ENCODE results near the gene ADAMTSL3. TPM values are rescaled to one million over a fixed set of nuclear protein-coding genes. Genes with fewer than 3 reads are reported as not detected.

ADAMTSL3 gene
- total and polyA plus RNA-seq, 2 experiments from 2014 or later, result 0.61 to 0.87 TPM

DNA sequence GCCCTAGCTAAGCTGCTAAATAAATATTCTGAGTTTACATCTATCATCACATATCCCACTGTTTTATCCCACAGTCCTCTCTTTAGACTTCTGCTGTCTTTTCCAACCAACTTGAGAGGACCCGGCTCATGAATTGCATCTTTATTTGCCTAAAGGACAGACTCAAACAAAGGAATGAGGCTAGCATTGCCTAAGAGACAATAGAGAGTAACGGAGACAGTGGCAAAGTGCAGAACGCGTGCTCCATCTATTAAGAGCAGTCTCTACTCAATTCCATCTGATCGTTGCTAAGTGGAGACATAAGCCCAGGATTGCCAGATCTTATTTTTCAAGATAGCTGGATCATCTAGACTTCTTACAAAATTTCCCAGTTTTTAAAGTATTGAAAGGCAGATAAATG, 2.3 kb downstream of the ADAMTSL3 start (continued):
- TF ChIP-seq STAT1 (IDR thresholded peaks at IDR 0.05; ENCODE audit: unreplicated experiment), result no peak

DNA sequence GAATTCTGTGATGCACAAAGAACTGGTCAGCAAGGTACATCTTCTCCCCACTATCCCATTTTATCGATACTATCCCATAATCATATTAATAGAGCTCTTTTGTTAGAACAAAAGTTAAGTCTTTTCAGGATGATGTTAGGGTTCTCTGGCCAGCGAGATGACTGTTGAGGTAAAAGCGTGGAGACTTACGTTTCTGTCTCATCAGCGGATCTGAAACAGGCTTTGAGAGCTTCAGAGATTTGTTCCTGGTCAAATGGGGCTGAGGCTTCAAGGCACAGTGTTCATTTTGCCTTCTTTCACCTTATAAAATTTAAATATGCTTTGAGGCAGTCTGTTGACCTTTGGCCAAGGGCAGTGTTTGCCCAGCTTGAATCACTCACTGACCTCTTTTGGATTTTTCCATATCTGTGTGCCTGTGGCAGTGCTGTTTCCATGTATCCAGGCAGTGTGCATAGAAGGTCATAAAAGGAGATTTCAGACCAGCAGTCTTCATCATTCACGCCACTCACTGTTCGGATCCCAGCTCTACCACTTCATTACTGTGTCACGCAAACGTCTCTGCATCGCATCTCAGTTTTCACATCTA, 3.1 kb downstream of the ADAMTSL3 start:
- ATAC-seq, result no peak
- 0 out of 2 replicates have a peak, but pooled peaks cover 4% of the 10 kb centered on the region for H3F3A ChIP-seq (replicated peaks; ENCODE audit: low read depth)

More for the DNA sequence above, 3.1 kb downstream of the ADAMTSL3 start:
- H4K20me1 ChIP-seq (replicated peaks; ENCODE audit: insufficient read depth), result no peaks in the 10 kb centered on the region
- H3K36me3 ChIP-seq (ENCODE audit: insufficient read depth), result no peaks in the 10 kb centered on the region; the same call in 1 of the 2 replicates
- Mint-ChIP-seq H3K36me3 (ENCODE audit: low read depth) (no peaks in the 10 kb centered on the region; the same call in 2 of the 3 replicates), H3K4me3 (no peak overlapping the region), H3K27ac (no peak overlapping the region), H3K4me1 (peaks cover 6% of the 10 kb centered on the region), H3K9me3 (no peaks in the 10 kb centered on the region), H3K27me3 (ENCODE audit: insufficient read depth, low read depth, poor library complexity) (peaks cover 30% of the 10 kb centered on the region)
- no peaks in the 10 kb centered on the region for H3K79me2 ChIP-seq (replicated peaks; ENCODE audit: insufficient read depth)
- no peak for TF ChIP-seq NANOG (IDR thresholded peaks at IDR 0.05; ENCODE audit: borderline replicate concordance)
- TF ChIP-seq, protein P1, sequence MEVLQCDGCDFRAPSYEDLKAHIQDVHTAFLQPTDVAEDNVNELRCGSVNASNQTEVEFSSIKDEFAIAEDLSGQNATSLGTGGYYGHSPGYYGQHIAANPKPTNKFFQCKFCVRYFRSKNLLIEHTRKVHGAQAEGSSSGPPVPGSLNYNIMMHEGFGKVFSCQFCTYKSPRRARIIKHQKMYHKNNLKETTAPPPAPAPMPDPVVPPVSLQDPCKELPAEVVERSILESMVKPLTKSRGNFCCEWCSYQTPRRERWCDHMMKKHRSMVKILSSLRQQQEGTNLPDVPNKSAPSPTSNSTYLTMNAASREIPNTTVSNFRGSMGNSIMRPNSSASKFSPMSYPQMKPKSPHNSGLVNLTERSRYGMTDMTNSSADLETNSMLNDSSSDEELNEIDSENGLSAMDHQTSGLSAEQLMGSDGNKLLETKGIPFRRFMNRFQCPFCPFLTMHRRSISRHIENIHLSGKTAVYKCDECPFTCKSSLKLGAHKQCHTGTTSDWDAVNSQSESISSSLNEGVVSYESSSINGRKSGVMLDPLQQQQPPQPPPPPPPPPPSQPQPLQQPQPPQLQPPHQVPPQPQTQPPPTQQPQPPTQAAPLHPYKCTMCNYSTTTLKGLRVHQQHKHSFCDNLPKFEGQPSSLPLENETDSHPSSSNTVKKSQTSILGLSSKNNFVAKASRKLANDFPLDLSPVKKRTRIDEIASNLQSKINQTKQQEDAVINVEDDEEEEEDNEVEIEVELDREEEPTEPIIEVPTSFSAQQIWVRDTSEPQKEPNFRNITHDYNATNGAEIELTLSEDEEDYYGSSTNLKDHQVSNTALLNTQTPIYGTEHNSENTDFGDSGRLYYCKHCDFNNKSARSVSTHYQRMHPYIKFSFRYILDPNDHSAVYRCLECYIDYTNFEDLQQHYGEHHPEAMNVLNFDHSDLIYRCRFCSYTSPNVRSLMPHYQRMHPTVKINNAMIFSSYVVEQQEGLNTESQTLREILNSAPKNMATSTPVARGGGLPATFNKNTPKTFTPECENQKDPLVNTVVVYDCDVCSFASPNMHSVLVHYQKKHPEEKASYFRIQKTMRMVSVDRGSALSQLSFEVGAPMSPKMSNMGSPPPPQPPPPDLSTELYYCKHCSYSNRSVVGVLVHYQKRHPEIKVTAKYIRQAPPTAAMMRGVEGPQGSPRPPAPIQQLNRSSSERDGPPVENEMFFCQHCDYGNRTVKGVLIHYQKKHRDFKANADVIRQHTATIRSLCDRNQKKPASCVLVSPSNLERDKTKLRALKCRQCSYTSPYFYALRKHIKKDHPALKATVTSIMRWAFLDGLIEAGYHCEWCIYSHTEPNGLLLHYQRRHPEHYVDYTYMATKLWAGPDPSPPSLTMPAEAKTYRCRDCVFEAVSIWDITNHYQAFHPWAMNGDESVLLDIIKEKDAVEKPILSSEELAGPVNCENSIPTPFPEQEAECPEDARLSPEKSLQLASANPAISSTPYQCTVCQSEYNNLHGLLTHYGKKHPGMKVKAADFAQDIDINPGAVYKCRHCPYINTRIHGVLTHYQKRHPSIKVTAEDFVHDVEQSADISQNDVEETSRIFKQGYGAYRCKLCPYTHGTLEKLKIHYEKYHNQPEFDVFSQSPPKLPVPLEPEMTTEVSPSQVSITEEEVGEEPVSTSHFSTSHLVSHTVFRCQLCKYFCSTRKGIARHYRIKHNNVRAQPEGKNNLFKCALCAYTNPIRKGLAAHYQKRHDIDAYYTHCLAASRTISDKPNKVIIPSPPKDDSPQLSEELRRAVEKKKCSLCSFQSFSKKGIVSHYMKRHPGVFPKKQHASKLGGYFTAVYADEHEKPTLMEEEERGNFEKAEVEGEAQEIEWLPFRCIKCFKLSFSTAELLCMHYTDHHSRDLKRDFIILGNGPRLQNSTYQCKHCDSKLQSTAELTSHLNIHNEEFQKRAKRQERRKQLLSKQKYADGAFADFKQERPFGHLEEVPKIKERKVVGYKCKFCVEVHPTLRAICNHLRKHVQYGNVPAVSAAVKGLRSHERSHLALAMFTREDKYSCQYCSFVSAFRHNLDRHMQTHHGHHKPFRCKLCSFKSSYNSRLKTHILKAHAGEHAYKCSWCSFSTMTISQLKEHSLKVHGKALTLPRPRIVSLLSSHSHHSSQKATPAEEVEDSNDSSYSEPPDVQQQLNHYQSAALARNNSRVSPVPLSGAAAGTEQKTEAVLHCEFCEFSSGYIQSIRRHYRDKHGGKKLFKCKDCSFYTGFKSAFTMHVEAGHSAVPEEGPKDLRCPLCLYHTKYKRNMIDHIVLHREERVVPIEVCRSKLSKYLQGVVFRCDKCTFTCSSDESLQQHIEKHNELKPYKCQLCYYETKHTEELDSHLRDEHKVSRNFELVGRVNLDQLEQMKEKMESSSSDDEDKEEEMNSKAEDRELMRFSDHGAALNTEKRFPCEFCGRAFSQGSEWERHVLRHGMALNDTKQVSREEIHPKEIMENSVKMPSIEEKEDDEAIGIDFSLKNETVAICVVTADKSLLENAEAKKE (CRISPR knock-in tag; IDR thresholded peaks at IDR 0.05), result no peak
- no peak for TF ChIP-seq POLR2AphosphoS5 (IDR thresholded peaks at IDR 0.05; ENCODE audit: low read depth)
- TF ChIP-seq, protein P2, sequence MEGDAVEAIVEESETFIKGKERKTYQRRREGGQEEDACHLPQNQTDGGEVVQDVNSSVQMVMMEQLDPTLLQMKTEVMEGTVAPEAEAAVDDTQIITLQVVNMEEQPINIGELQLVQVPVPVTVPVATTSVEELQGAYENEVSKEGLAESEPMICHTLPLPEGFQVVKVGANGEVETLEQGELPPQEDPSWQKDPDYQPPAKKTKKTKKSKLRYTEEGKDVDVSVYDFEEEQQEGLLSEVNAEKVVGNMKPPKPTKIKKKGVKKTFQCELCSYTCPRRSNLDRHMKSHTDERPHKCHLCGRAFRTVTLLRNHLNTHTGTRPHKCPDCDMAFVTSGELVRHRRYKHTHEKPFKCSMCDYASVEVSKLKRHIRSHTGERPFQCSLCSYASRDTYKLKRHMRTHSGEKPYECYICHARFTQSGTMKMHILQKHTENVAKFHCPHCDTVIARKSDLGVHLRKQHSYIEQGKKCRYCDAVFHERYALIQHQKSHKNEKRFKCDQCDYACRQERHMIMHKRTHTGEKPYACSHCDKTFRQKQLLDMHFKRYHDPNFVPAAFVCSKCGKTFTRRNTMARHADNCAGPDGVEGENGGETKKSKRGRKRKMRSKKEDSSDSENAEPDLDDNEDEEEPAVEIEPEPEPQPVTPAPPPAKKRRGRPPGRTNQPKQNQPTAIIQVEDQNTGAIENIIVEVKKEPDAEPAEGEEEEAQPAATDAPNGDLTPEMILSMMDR (conservative IDR thresholded peaks at IDR 0.05; ENCODE audit: low read depth in 2 of 2), result no peak
- H2AFZ ChIP-seq, result no peak overlapping the region
- H3K4me1 ChIP-seq (ENCODE audit: insufficient read depth), result peaks cover 4% of the 10 kb centered on the region; the same call in 1 of the 2 replicates
- H3K4me2 ChIP-seq, result no peak overlapping the region
- H3K9me2 ChIP-seq (ENCODE audit: insufficient read depth), result no peaks in the 10 kb centered on the region
- H3K27ac ChIP-seq (ENCODE audit: low read depth), result no peak overlapping the region
- DNase-seq (ENCODE audit: low spot score), result no peak
- no peak overlapping the region for H3K4me3 ChIP-seq
- H3K27me3 ChIP-seq (ENCODE audit: insufficient read depth), result peaks cover 39% of the 10 kb centered on the region
